Measurements from ENCODE around the gene COL23A1.

GRCh38 chr5:178382754-178383164 is 207.4 kb downstream of the COL23A1 start:
- TF ChIP-seq CTCF (IDR thresholded peaks at IDR 0.05) (no peak), EZH2 (IDR thresholded peaks at IDR 0.05; ENCODE audit: borderline replicate concordance, insufficient read depth, low read depth, low read length, poor library complexity, severe bottlenecking) (no peak)

Measured in B cell (primary cell).